HepG2 (cell line): ENCODE data around the gene RAET1E. TPM values are rescaled to one million over a fixed set of nuclear protein-coding genes. Genes with fewer than 3 reads are reported as not detected.

ENCODE experiments used
- ATAC-seq: fragments of 200-7000 bp; cut with Tn5 transposase; 3 replicates; pipeline ENCODE4 v1.9.1; 2020; ENCODE audit warnings: mild to moderate bottlenecking, moderate library complexity
- BruUV-seq: library from RNA; stranded (reverse); fragments of 400-500 nt; replicated peaks from 2 replicates; lab custom pipeline; 2021; lab: Mats Ljungman, UMichigan
- CTCF ChIA-PET: fragments of 300-600 bp; formaldehyde crosslinking; extraction: SDS; loops from one replicate; lab custom pipeline; 2021; ENCODE audit warnings: low total read pairs, inconsistent platforms, low intra/inter-chr PET ratio; lab: Yijun Ruan, JAX
- POLR2A ChIA-PET: fragments of 350-600 bp; sonication (Branson Sonifier 250); formaldehyde crosslinking; loops from one replicate; lab custom pipeline; 2020; ENCODE audit warnings: antibody characterized with exemption, inconsistent platforms; lab: Yijun Ruan, JAX
- DNase-seq: peaks from one replicate; pipeline ENCODE4 v3.0.0-alpha.2; 2015; ENCODE audit warnings: low spot score
- FAIRE-seq: peaks from 3 replicates; lab custom pipeline; 2011; peaks lifted over from hg19 to GRCh38; lab: Jason Lieb, UNC
- H2AFZ ChIP-seq: one replicate; pipeline ENCODE4 v1.6.1; 2011; ENCODE audit warnings: low read length, inconsistent platforms
- H3K27ac ChIP-seq: fragments of 300-600 bp; 3 replicates; pipeline ENCODE4 v1.8.0; 2011; ENCODE audit warnings: mixed run types, mild to moderate bottlenecking, mixed read lengths, low read length, inconsistent platforms; ENCODE audit not compliant: insufficient read depth; ENCODE audit errors: extremely low read length
- H3K27me3 ChIP-seq, 2 experiments: fragments of 200-600 bp in 1 of 2; 2 replicates in 1 of 2; 3 replicates in 1 of 2; pipeline versions ENCODE4 v1.6.0 to v1.8.0; 2011; ENCODE audit warnings: low read length in 2 of 2, mild to moderate bottlenecking in 2 of 2, moderate library complexity in 2 of 2, inconsistent platforms in 1 of 2; ENCODE audit not compliant: insufficient read depth in 2 of 2, control insufficient read depth in 1 of 2
- H3K36me3 ChIP-seq, 2 experiments: fragments of 200-600 bp in 1 of 2; replicated peaks in 1 of 2; 2 replicates in 1 of 2; 3 replicates in 1 of 2; pipeline versions ENCODE4 v1.5.1 to v1.8.0; 2011; ENCODE audit warnings: low read length in 2 of 2, inconsistent platforms in 1 of 2; ENCODE audit not compliant: insufficient read depth in 2 of 2, control insufficient read depth in 1 of 2
- H3K4me1 ChIP-seq: 2 replicates; pipeline ENCODE4 v1.5.1; 2012; ENCODE audit warnings: low read length, inconsistent platforms; ENCODE audit not compliant: insufficient read depth
- H3K4me2 ChIP-seq: 2 replicates; pipeline ENCODE4 v1.6.0; 2011; ENCODE audit warnings: low read depth, low read length, inconsistent platforms
- H3K4me3 ChIP-seq, 3 experiments: fragments of 200-600 bp in 1 of 3; sonication (generic), shearing (Covaris generic) in 1 of 3; replicated peaks in 1 of 3; 2 replicates each; pipeline ENCODE4 v1.5.1; 2011 to 2016; ENCODE audit warnings: low read length in 3 of 3, inconsistent platforms in 2 of 3, low read depth in 2 of 3, mild to moderate bottlenecking in 2 of 3, control low read depth in 1 of 3, mixed read lengths in 1 of 3; ENCODE audit not compliant: insufficient read depth in 1 of 3
- H3K79me2 ChIP-seq: one replicate; pipeline ENCODE4 v1.6.1; 2011; ENCODE audit warnings: low read length, inconsistent platforms; ENCODE audit not compliant: insufficient read depth
- H3K9ac ChIP-seq: 2 replicates; pipeline ENCODE4 v1.6.0; 2011; ENCODE audit warnings: mild to moderate bottlenecking, low read depth, low read length, inconsistent platforms; ENCODE audit not compliant: insufficient read depth
- H3K9me3 ChIP-seq: 2 replicates; pipeline ENCODE4 v1.5.1; 2012; ENCODE audit warnings: mild to moderate bottlenecking, low read length
- H4K20me1 ChIP-seq: 2 replicates; pipeline ENCODE4 v1.6.0; 2011; ENCODE audit warnings: inconsistent platforms, mild to moderate bottlenecking, low read length, moderate library complexity; ENCODE audit not compliant: insufficient read depth
- ARNT2 ChIP-seq: sonication (generic); formaldehyde crosslinking; IDR thresholded peaks from 2 replicates; pipeline ENCODE4 v1.8.0; 2022; ENCODE audit warnings: mild to moderate bottlenecking, low read depth, missing genetic modification reagents, moderate library complexity
- SAFB2 ChIP-seq: sonication (generic); formaldehyde crosslinking; IDR thresholded peaks from 2 replicates; pipeline ENCODE4 v1.5.1; 2020; ENCODE audit warnings: missing genetic modification reagents, low read depth, mild to moderate bottlenecking, borderline replicate concordance
- TGIF2 ChIP-seq: IDR thresholded peaks from 2 replicates; pipeline ENCODE4 v1.6.1; 2016; ENCODE audit warnings: control low read depth, missing compliant biosample characterization
- ZNF510 ChIP-seq: sonication (generic); formaldehyde crosslinking; IDR thresholded peaks from 2 replicates; pipeline ENCODE4 v1.4.0; 2020; ENCODE audit warnings: low read depth, mild to moderate bottlenecking, missing genetic modification reagents
- WGBS: methylation state at CpG from one replicate; pipeline ENCODE4 v1.1.6; 2017; ENCODE audit warnings: low lambda C conversion rate; 5-methylcytosine and 5-hydroxymethylcytosine counted together
- in situ Hi-C: cut with HindIII; loops from 2 replicates; pipeline ENCODE4 v1.10.0; 2017; ENCODE audit warnings: low pct_unique_long_range_greater_than_20kb; ENCODE audit not compliant: extremely low pct_ligation_motif_present
- intact Hi-C: fragments of 100-400 bp; cut with micrococcal nuclease; formaldehyde crosslinking; loops from one replicate; pipeline ENCODE4 v1.10.0; 2022; ENCODE audit not compliant: unreplicated experiment
- polyA plus RNA-seq, 8 experiments: library from polyadenylated mRNA; depleted of rRNA in 3 of 8; stranded (reverse) in 7 of 8; unstranded in 1 of 8; fragments of >200 nt; fragmentation: Illumina TruSeq in 4 of 8; extraction: Trizol in 4 of 8; gene quantifications; 2 replicates each; pipeline versions ENCODE4 v1.2.1 to v1.2.3, GENCODE V29; 2011 to 2016; ENCODE audit warnings: low read depth in 4 of 8, missing spikeins in 1 of 8, mixed read lengths in 1 of 8; ENCODE audit not compliant: insufficient read depth in 1 of 8
- total RNA-seq, 5 experiments: library from RNA; depleted of rRNA; stranded (reverse); fragments of >200 nt; fragmentation: Illumina TruSeq; extraction: Trizol; gene quantifications; 2 replicates each; pipeline ENCODE4 v1.2.3, GENCODE V29; 2016; ENCODE audit warnings: low read depth in 1 of 5
- TF ChIP-seq, protein P1 (sequence below): sonication (generic); formaldehyde crosslinking; IDR thresholded peaks from 2 replicates; pipeline ENCODE4 v1.5.1; 2020; ENCODE audit warnings: mild to moderate bottlenecking, missing genetic modification reagents, moderate library complexity
- TF ChIP-seq, protein P2 (sequence below): sonication (generic); formaldehyde crosslinking; IDR thresholded peaks from 2 replicates; pipeline ENCODE4 v1.4.0; 2020; ENCODE audit warnings: missing genetic modification reagents, borderline replicate concordance
- TF ChIP-seq, protein P3 (sequence below): sonication (generic); formaldehyde crosslinking; conservative IDR thresholded peaks from 2 replicates; pipeline ENCODE4 v1.8.0; 2022; ENCODE audit warnings: mild to moderate bottlenecking, moderate library complexity, missing genetic modification reagents

The RAET1E gene
- total and polyA plus RNA-seq, 2 of the 13 experiments (the other 11 are each of a cell fraction or from before 2014, with no cell fraction given) = not detected

DNA sequence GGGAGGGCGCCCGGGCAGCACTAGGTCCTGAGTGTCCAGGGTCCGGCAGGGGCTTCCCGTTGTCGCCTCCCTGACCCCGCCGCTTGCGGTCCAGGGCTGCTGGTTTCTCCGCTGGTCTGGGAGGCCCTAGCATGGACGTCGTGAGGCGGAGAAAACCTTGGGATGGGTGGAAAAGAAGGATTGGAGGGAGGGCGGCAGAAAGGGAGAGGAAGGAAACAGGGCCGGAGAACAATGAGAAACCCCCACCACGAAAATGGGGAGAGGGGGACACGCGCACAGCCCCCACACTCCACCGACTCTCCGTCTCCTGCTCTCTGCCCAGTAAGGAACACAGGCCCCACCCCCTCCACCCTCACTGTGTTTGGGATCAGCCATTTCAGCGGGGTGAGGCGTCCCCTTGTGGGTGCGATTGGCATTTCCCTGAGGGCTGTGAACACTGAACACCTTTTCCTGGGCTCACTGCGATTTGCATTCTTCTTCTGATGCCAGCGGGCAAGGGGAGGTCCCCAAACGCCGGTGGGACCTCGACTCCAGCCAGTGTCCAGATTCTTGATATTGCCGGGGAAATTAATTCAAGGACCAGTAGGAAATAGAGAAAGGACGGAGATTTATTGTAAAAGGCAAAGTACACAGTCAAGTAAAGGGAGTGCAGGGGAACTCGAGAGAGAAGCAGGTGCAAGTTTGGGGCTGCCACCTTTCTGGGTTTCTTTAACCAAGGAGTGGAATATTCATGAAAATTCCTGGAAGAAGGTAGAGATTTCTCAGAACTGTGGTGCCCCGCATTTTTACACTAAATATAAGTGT, 28.3 kb upstream of the RAET1E start:
- peak overlapping the region; percentile 16; the same call in 1 of the 2 replicates for H3K9ac ChIP-seq
- peak overlapping the region; percentile 65 to 82 (median 71) for H3K4me3 ChIP-seq
- no TSS peak for BruUV-seq
- intact Hi-C loops = loop anchor here (1.0 to 2.0 kb wide), 6 partner anchors 61 to 359 kb away; partner anchors contain the start of genes GINM1 and LRP11
- H3K4me1 ChIP-seq = peaks cover 34% of the 10 kb centered on the region
- in situ Hi-C loops = no loop called here
- no peaks in the 10 kb centered on the region for H4K20me1 ChIP-seq
- H3K27ac ChIP-seq = no peak overlapping the region
- ChIA-PET CTCF (interaction anchor here (0.6 to 2.4 kb wide), 4 partner anchors 44 to 202 kb away, joined by 3 to 50 read pairs (median 12); no protein-coding TSS in a partner anchor), POLR2A (interaction anchor here (1.0 kb wide), 1 partner anchor 208 kb away, joined by 3 read pairs; the partner anchor contains the start of gene LATS1)
- FAIRE-seq = peak; percentile 87
- ATAC-seq = peak; percentile 90
- peak overlapping the region; percentile 95 for H3K4me2 ChIP-seq
- peak overlapping the region; percentile 82 for H2AFZ ChIP-seq
- no peaks in the 10 kb centered on the region; a peak in 1 of 5 replicates for H3K36me3 ChIP-seq
- peaks cover 13 to 55% of the 10 kb centered on the region in 2 experiments for H3K27me3 ChIP-seq
- DNase-seq = peak; percentile 74
- no peaks in the 10 kb centered on the region for H3K9me3 ChIP-seq
- H3K79me2 ChIP-seq = no peaks in the 10 kb centered on the region
- 1% methylated on average over 28 of the region's 31 CpGs for WGBS
- peak; percentile 73 for TF ChIP-seq SAFB2 (CRISPR knock-in tag)
- TF ChIP-seq ZNF510 (CRISPR knock-in tag) = peak; percentile 70; the same call in 1 of the 2 replicates
- TF ChIP-seq, protein P1, sequence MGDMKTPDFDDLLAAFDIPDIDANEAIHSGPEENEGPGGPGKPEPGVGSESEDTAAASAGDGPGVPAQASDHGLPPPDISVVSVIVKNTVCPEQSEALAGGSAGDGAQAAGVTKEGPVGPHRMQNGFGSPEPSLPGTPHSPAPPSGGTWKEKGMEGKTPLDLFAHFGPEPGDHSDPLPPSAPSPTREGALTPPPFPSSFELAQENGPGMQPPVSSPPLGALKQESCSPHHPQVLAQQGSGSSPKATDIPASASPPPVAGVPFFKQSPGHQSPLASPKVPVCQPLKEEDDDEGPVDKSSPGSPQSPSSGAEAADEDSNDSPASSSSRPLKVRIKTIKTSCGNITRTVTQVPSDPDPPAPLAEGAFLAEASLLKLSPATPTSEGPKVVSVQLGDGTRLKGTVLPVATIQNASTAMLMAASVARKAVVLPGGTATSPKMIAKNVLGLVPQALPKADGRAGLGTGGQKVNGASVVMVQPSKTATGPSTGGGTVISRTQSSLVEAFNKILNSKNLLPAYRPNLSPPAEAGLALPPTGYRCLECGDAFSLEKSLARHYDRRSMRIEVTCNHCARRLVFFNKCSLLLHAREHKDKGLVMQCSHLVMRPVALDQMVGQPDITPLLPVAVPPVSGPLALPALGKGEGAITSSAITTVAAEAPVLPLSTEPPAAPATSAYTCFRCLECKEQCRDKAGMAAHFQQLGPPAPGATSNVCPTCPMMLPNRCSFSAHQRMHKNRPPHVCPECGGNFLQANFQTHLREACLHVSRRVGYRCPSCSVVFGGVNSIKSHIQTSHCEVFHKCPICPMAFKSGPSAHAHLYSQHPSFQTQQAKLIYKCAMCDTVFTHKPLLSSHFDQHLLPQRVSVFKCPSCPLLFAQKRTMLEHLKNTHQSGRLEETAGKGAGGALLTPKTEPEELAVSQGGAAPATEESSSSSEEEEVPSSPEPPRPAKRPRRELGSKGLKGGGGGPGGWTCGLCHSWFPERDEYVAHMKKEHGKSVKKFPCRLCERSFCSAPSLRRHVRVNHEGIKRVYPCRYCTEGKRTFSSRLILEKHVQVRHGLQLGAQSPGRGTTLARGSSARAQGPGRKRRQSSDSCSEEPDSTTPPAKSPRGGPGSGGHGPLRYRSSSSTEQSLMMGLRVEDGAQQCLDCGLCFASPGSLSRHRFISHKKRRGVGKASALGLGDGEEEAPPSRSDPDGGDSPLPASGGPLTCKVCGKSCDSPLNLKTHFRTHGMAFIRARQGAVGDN = peak; percentile 81
- TF ChIP-seq, protein P2, sequence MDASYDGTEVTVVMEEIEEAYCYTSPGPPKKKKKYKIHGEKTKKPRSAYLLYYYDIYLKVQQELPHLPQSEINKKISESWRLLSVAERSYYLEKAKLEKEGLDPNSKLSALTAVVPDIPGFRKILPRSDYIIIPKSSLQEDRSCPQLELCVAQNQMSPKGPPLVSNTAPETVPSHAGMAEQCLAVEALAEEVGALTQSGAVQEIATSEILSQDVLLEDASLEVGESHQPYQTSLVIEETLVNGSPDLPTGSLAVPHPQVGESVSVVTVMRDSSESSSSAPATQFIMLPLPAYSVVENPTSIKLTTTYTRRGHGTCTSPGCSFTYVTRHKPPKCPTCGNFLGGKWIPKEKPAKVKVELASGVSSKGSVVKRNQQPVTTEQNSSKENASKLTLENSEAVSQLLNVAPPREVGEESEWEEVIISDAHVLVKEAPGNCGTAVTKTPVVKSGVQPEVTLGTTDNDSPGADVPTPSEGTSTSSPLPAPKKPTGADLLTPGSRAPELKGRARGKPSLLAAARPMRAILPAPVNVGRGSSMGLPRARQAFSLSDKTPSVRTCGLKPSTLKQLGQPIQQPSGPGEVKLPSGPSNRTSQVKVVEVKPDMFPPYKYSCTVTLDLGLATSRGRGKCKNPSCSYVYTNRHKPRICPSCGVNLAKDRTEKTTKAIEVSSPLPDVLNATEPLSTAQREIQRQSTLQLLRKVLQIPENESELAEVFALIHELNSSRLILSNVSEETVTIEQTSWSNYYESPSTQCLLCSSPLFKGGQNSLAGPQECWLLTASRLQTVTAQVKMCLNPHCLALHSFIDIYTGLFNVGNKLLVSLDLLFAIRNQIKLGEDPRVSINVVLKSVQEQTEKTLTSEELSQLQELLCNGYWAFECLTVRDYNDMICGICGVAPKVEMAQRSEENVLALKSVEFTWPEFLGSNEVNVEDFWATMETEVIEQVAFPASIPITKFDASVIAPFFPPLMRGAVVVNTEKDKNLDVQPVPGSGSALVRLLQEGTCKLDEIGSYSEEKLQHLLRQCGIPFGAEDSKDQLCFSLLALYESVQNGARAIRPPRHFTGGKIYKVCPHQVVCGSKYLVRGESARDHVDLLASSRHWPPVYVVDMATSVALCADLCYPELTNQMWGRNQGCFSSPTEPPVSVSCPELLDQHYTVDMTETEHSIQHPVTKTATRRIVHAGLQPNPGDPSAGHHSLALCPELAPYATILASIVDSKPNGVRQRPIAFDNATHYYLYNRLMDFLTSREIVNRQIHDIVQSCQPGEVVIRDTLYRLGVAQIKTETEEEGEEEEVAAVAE (CRISPR knock-in tag) = no peak
- TF ChIP-seq, protein P3, sequence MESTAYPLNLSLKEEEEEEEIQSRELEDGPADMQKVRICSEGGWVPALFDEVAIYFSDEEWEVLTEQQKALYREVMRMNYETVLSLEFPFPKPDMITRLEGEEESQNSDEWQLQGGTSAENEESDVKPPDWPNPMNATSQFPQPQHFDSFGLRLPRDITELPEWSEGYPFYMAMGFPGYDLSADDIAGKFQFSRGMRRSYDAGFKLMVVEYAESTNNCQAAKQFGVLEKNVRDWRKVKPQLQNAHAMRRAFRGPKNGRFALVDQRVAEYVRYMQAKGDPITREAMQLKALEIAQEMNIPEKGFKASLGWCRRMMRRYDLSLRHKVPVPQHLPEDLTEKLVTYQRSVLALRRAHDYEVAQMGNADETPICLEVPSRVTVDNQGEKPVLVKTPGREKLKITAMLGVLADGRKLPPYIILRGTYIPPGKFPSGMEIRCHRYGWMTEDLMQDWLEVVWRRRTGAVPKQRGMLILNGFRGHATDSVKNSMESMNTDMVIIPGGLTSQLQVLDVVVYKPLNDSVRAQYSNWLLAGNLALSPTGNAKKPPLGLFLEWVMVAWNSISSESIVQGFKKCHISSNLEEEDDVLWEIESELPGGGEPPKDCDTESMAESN = peak; percentile 29; the same call in 1 of the 2 replicates
- peak; percentile 84; the same call in 1 of the 2 replicates for TF ChIP-seq TGIF2
- TF ChIP-seq ARNT2 = peak; percentile 27; the same call in 1 of the 2 replicates
